ENCODE measurements around the gene MRPL47. TPM values are rescaled to one million over a fixed set of nuclear protein-coding genes. Genes with fewer than 3 reads are reported as not detected.

Gene MRPL47
- total and polyA plus RNA-seq, 2 of the 13 experiments (the other 11 are each of a cell fraction or from before 2014, with no cell fraction given), result 36.1 to 83.8 TPM

GRCh38 chr3:179562591-179563270 is 41.7 kb downstream of the MRPL47 start, which contains the start of gene ACTL6A (continued):
- TF ChIP-seq BATF2 (CRISPR knock-in tag; IDR thresholded peaks at IDR 0.05) (no peak; the same call in 1 of the 2 replicates), ZNF256 (CRISPR knock-in tag; conservative IDR thresholded peaks at IDR 0.05) (no peak), RCOR2 (CRISPR knock-in tag; IDR thresholded peaks at IDR 0.05) (no peak), SAP130 (CRISPR knock-in tag; IDR thresholded peaks at IDR 0.05; ENCODE audit: low read depth) (peak; percentile 87), ZC3H13 (CRISPR knock-in tag; IDR thresholded peaks at IDR 0.05) (no peak), KMT2B (CRISPR knock-in tag; IDR thresholded peaks at IDR 0.05) (peak; percentile 91), EED (CRISPR knock-in tag; IDR thresholded peaks at IDR 0.05) (0 out of 2 replicates have a peak, but pooled peaks have one; percentile 76), PATZ1 (CRISPR knock-in tag; IDR thresholded peaks at IDR 0.05) (peak; percentile 80), KDM4B (CRISPR knock-in tag; IDR thresholded peaks at IDR 0.05) (peak; percentile 56; the same call in 1 of the 2 replicates), ZNF891 (CRISPR knock-in tag; IDR thresholded peaks at IDR 0.05) (no peak), RERE (CRISPR knock-in tag; IDR thresholded peaks at IDR 0.05; ENCODE audit: low read depth) (0 out of 2 replicates have a peak, but pooled peaks have one; percentile 18), FOXP4 (CRISPR knock-in tag; IDR thresholded peaks at IDR 0.05) (0 out of 2 replicates have a peak, but pooled peaks have one; percentile 25), CHCHD3 (CRISPR knock-in tag; IDR thresholded peaks at IDR 0.05) (no peak), PLSCR1 (CRISPR knock-in tag; IDR thresholded peaks at IDR 0.05; ENCODE audit: borderline replicate concordance) (no peak), ZNF644 (CRISPR knock-in tag; IDR thresholded peaks at IDR 0.05; ENCODE audit: low read depth) (no peak)
